Mammary epithelial cell (primary cell): ENCODE measurements around the gene YKT6.

Experiments
- EZH2 ChIP-seq: IDR thresholded peaks from 2 replicates; pipeline ENCODE4 v1.6.1; 2012; ENCODE audit warnings: low read length, inconsistent platforms, borderline replicate concordance
- TF ChIP-seq, protein P1 (sequence below), 2 donors: IDR thresholded peaks in 1 of 2; conservative IDR thresholded peaks in 1 of 2; 2 replicates each; pipeline ENCODE4 v1.5.1; 2011 to 2012; ENCODE audit warnings: inconsistent platforms in 2 of 2, low read length in 2 of 2, mild to moderate bottlenecking in 2 of 2, control low read depth in 1 of 2, low read depth in 1 of 2; ENCODE audit not compliant: insufficient read depth in 1 of 2; ENCODE audit errors: extremely low read depth in 1 of 2

GRCh38 chr7:44161371-44161770 lies 39.4 kb upstream of the YKT6 start:
- TF ChIP-seq, protein P1, sequence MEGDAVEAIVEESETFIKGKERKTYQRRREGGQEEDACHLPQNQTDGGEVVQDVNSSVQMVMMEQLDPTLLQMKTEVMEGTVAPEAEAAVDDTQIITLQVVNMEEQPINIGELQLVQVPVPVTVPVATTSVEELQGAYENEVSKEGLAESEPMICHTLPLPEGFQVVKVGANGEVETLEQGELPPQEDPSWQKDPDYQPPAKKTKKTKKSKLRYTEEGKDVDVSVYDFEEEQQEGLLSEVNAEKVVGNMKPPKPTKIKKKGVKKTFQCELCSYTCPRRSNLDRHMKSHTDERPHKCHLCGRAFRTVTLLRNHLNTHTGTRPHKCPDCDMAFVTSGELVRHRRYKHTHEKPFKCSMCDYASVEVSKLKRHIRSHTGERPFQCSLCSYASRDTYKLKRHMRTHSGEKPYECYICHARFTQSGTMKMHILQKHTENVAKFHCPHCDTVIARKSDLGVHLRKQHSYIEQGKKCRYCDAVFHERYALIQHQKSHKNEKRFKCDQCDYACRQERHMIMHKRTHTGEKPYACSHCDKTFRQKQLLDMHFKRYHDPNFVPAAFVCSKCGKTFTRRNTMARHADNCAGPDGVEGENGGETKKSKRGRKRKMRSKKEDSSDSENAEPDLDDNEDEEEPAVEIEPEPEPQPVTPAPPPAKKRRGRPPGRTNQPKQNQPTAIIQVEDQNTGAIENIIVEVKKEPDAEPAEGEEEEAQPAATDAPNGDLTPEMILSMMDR (conservative IDR thresholded peaks at IDR 0.05 in 1 of 2, IDR thresholded peaks at IDR 0.05 in 1 of 2; ENCODE audit: extremely low read depth in 1 of 2, insufficient read depth in 1 of 2, low read depth in 1 of 2, low read length in 2 of 2), result no peak
- no peak for TF ChIP-seq EZH2
